Panc1 (cell line): Measurements from ENCODE around the gene FCGBP.

Source experiments
- CTCF ChIP-seq: fragments of 450-650 bp; IDR thresholded peaks from 2 replicates; pipeline ENCODE4 v1.5.1; 2017; ENCODE audit warnings: mild to moderate bottlenecking
- POLR2AphosphoS5 ChIP-seq: IDR thresholded peaks from 2 replicates; pipeline ENCODE4 v1.6.1; 2012; ENCODE audit warnings: mild to moderate bottlenecking, low read depth, low read length, moderate library complexity
- REST ChIP-seq, 2 experiments: IDR thresholded peaks; 2 replicates each; pipeline ENCODE4 v1.6.1; 2011 to 2012; ENCODE audit warnings: low read depth in 2 of 2, control low read depth in 1 of 2, low read length in 1 of 2, mild to moderate bottlenecking in 1 of 2, moderate library complexity in 1 of 2; ENCODE audit not compliant: insufficient read depth in 1 of 2
- SIN3A ChIP-seq: IDR thresholded peaks from 2 replicates; pipeline ENCODE4 v1.6.1; 2012; ENCODE audit warnings: low read depth, mild to moderate bottlenecking, low read length, moderate library complexity, borderline replicate concordance; ENCODE audit not compliant: insufficient read depth
- TCF7L2 ChIP-seq: IDR thresholded peaks from 2 replicates; pipeline ENCODE4 v1.6.1; 2011; ENCODE audit warnings: mild to moderate bottlenecking, low read depth, low read length, inconsistent platforms

GRCh38 chr19:39924952-39925351 lies 9.5 kb downstream of the FCGBP start:
- TF ChIP-seq CTCF (no peak), REST (IDR thresholded peaks at IDR 0.05; ENCODE audit: insufficient read depth in 1 of 2, low read depth in 2 of 2, low read length in 1 of 2) (no peak), POLR2AphosphoS5 (no peak), TCF7L2 (no peak), SIN3A (no peak)
